HG03280 (cell line): ENCODE data around the gene SLC6A11.

Source experiments
- ATAC-seq: cut with Tn5 transposase; IDR thresholded peaks from one replicate; pipeline ENCODE4 v1.9.1; 2021; ENCODE audit warnings: mild to moderate bottlenecking, moderate library complexity; ENCODE audit not compliant: unreplicated experiment

The SLC6A11 gene

DNA sequence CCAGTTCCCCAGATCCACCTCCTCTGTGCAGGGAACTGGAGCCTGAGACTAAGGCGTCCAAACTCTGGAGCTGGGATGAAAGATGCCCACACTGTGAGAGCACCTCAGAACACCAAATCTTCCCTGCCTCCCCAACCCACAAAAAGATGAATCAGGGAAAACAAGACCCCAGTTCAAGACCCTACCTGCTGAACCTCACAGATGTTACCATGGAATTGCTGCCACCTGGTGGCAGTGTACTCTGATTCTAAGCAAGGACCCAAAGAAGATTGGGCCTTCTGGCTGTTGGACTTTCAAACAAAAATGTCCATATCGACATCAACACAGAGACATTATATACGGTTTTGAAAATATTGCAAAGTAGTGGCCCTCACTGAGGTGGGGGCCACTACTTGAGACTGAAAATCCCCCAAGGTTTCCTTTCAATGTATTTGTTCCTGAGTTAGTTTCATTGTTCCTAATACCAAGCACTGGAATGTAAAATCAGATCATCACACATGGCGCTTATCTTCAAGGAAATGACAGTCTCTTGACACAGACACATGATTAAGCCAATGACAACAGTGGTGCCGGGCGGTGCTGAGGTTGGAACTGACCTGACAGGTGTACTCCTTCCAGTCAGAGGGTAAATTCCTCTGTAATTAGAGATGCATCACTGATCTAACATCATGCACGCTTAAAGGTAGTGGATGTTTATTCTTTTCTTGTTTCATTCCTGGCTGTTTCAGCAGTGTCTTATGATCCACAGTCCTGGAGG lies 67.6 kb downstream of the SLC6A11 start:
- ATAC-seq: no peak

DNA sequence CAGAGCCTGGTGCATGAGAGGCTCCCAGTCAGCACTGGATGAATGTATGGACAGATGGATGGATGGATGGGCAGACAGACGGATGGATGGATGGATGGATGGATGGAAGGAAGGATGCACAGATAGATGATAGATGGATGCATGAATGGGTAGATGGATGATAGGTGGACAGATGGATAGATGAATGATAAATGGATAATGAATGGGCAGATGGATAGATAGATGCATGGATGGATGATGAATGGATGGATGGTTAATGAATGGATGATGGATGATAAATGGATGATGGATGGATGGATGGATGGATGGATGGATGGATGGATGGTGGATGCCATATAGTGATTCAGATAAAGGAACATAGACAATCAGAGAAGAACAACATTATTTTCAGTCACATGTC lies 71.0 kb downstream of the SLC6A11 start:
- no peak for ATAC-seq

DNA sequence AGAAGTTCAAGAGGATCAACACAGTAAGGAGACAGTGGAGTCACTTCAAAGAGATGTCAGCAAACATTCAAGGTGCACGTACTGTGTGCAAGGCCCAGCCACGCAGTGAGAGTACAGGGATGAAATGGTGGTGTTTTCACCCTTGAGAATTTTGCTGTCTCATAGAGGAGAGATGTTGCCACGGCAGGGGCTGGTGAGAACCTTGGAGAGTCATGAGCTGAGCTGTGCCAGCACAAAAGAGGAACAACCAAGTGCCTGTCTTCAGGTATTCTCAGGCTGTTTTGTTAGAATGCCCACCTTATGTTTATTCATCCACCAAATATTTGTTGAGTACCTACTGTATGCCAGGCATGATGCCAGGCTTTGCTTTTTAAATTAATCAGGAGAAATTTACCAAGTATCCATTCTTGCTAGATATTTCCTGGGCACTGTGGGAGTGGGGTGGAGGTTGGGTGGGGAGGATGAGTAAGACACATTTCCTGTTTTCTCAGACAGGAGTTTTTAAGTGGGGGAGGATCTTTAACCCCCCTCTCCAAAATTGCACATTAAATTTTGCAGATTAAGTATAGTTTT lies 72.6 kb downstream of the SLC6A11 start:
- ATAC-seq: no peak

DNA sequence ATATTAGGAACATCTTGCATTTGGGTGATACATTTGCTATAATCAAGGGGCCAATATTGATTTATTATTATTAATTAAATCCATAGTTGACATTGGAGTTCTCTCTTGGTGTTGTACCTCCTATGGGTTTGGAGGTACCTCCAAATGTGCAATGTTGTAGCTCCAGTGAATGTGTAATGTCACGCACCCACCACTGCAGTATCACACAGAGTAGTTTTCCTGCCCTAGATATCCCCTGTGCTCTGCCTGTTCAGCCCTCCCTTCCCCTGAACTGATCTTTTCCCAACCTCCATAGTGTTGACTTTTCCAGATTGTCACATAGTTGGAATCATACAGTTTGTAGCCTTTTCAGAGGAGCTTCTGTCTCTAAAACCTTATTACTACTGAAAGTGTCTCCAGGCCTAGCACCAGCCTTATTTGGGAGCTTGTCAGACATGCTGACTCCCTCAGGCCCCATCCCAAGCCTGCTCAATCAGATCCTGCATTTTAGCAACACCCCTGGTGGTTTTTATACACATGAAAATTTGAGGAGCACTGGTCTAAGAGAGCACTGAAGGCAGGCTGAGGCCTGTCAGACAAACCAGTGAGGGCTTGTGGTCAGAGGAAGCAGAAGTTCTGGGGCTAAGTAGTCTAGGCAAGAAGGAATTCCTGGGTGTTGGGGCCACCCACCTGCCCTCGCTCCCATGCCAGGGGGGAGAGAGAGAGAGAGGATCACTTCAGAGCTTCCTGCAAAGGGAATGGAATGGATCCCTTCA lies 73.4 kb downstream of the SLC6A11 start:
- no peak for ATAC-seq

DNA sequence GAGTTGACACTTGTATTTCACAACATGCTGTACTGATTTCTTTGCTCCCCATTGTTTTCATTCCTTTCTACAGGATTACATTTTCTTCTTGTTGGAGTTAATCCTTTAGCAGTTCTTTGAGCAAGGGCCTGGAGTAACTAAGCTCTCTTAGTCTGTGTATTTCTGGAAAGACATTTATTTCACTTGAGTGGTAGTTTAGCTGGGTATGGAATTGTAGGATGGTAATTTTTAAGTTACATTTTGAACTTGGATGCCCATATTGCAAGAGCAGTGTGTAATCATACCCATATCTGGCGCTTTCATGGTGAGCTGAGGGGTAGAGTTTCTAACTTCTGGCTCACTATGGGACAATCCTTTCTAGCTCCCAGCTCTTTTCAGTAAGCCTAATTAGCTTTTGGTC lies 74.6 kb downstream of the SLC6A11 start:
- no peak for ATAC-seq

DNA sequence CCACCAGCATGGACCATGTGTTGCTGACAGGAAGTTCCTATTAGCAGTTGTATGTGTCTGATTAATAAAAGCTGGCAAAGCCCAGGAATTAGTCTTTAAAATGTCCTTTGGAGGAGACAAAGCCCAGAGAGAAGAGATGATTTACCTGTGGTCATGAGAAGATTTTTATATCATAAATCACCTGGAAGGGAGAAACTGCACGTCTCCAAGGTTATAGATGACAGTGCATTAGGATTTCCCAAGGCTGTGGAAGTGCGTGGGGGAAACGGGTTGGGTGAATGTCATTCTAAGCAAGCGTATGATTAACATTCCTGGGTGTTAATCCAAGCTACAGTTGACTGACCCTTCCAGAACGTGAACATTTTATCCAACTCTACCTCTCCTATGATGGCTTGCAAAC lies 76.6 kb downstream of the SLC6A11 start:
- no peak for ATAC-seq

DNA sequence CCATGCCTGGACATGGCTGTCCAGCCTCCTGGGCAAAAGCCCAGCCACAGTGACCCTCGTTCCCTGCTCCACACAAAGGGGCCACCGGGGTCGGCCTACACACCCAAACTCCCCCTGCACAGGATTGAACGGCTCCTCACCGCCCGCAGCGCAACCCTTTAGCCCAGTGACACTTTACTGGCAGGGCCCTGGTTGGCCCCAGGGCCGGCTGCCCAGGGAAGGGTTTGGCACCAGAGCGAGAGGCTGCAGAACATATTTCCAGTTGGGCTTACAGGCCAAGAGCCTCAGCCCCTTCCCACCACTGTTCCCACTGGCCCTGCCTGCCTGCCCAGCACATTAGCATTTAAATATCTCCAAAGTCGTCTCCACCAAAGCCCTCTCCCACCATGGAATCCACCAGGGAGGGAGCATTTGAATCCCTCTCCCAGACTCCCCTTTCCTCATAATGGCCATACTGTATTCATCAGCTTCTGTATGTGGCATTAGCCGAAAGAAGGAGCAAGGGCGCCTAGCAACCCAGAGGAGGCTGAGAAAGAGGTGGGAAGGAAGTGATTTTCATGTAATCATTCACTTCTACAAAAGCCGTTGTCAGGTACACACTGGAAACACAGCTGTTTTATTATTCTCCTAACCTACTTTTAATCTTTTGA lies 85.4 kb downstream of the SLC6A11 start:
- ATAC-seq: no peak

DNA sequence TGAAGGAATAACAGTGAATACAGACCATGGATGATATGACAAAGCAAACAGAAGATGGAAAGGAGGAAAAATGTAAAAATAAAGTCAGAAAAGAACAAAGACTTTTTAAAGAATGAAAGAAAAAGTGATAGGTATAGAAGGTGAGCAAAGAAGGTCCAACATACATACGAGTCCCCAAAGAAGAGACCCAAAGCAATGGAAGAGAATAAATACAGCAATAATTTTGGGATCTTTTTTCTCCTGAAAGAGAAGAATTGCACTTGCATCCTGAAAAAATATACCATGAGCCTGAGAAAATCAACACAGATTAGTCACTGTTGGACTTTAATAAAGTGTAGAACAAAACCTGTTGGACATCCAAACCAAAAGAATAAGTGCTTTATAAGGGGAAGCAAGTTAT lies 91.2 kb downstream of the SLC6A11 start:
- no peak for ATAC-seq

DNA sequence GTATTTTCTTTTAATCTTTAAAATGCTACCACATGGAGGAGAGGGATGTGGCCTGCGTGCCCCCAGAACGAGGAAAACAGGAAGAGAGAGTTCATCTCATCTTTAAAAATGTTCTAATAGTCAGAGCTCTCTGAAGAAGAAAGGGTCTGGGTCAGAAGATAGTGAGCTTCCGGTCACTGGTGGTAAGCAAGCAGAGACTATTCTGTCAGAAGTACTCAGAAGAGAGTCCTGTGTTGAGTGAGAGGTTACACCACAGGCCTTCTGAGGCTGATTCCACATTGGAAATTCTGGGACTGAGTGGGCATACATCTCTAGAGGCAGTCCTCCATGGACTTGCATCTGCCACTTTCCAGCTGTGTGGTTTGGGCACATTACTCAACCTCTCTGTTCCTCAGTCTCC lies 94.3 kb downstream of the SLC6A11 start:
- no peak for ATAC-seq

DNA sequence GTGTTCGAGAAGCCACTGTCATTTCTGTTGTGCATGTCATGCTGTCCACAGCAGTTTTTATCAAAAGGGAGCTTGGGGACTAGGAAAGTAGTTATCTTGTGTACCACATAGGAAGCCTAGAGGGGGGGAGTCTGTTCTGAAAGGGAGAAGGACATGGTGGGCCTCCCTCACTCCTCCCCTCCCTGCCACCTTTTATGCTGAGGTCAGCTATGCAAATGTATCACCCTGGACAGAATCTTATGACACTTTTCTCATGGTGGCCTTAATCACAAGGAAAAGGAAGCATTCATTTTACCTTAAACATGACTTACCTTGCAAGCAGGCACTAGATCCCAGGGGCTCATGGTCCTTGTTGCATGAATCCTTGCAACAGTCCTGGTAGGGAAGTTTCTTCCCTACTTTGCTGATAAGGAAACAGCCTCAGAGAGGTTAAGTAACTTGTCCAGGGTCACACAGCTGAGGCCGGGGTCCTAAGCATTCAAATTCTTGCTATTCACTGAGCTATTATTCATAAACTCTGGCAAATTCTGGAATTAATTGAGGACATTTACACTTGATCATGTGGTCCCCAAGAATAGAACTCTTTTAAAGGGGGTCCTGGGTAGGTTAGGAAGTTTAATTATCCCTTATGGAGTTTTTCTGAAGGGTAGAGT lies 95.4 kb downstream of the SLC6A11 start:
- ATAC-seq: no peak

DNA sequence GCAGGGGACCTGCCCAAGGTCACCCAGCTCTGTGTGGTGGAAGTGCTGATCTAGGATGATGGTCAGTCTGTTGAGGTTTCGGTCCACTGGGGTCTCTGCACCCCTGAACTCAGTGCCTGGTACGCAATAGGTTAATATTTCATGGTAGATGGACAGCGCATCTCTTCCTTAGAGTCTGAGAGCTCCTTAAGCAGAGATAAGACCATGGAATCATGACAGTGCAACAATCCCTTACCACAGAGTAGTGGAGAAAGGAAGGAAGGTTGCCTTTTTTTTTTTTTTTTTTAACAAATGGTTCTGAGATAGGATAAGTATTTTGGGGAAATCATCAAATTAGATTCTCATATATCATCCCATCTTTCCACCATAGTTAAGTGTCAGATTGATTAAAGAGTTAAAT lies 96.8 kb downstream of the SLC6A11 start:
- ATAC-seq: no peak

DNA sequence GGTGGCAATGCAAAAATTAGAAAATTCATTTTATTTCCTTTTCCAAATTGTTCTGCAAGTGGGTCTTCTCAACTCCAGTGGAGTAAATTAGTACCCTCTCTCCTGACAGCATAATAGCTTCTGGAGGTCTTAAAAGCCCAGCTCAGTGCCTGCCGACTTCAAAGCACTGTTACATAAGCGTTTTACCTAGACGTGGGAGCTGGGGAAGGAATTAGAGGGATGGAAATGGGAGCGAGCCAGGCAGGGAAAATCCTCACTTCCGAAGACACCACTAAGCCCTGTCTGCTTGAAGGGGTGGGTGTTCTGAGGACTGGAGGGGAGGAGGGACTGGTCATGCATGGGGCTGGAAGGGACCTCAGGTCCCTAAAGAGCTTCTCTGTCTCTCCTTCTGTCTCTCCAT lies 99.3 kb downstream of the SLC6A11 start:
- no peak for ATAC-seq

DNA sequence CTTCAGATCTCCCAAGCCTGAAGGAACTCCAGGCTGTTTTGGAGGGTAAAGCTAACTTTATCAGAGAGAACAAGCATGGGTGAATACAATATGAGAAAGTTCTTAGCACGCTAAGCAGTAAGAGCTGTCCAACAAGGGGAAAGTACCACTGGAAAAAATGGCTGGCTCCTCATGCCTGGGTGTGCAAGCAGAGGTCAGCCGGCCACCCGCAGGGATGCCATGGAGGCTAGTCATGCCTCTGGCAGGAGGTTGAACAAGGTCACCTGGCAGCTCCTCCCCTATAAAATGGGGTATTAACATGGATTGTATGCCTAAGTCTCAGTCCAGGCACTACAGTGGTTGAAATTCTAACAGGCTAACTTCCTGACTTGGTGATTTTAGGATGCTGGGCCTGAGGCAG lies 101.1 kb downstream of the SLC6A11 start:
- ATAC-seq: no peak

DNA sequence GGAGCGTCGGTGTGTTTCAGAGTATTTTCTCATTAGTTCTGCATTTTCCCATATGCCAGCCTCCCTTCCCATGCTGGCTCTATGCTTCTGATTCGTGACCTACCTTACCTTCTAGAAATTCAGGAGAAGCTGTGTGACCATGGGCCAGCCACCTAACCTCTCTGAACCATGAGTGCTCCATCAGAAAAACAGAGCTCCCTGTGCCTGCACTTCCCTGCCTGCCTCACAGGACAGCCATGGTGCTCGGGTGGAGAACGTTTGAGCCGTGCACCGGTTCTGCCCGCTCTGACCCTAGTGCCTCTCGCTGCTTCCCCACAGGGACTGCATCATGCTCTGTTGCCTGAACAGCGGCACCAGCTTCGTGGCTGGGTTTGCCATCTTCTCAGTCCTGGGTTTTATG lies 102.0 kb downstream of the SLC6A11 start:
- ATAC-seq: no peak

DNA sequence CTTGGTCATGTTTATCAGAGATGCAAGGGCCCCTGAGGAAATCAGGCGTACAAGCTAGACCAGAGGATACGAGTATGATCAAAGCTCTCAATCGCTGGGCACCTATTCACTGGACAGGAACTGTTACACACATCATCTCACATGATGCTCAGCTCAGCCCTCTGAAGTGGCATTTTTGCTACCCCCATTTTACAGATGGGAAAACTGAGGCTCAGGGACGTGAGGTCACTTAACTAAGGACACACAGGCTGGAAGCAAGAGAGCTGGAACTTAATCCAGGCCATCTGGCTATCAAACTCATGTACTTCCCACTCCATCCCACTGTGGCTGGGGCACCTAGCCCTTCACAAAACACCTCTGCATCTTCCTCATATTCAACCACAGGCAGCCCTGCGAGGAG lies 103.6 kb downstream of the SLC6A11 start:
- no peak for ATAC-seq

DNA sequence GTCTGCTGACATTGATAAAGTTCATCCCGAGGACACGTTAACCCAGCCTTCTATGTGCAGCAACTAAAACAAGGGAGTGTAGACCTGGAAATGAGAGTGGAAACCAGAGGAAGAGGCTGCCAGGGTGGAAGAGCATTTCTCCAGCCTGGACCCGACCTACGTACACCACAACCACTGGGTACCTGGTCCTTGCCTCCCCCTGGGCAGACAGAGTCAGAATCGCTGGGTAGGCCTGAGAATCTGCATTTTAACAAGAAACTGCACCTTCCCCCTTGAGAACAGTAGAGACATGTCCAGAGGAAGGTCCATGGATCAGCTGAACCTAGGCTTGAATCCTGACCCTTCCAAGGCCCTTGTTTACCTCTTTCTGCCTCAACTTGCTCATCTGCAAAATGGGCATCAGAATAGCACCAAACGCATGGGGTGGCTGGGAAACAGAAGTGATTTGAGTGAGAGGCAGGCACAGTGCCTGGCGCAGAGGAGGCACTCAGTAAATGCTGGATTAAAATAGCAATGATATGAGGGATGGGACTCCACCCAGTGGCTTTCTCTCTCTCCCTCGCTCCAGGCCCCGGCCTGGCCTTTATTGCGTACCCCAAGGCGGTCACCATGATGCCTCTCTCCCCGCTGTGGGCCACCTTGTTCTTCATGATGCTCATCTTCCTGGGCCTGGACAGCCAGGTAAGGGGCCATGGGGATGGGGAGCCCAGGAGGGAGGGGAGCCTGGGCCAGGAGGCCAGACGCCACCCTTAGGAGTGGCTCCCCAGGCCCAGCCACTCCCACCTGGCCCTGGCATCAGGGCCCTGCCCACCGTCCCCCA lies 109.6 kb downstream of the SLC6A11 start:
- no peak for ATAC-seq

DNA sequence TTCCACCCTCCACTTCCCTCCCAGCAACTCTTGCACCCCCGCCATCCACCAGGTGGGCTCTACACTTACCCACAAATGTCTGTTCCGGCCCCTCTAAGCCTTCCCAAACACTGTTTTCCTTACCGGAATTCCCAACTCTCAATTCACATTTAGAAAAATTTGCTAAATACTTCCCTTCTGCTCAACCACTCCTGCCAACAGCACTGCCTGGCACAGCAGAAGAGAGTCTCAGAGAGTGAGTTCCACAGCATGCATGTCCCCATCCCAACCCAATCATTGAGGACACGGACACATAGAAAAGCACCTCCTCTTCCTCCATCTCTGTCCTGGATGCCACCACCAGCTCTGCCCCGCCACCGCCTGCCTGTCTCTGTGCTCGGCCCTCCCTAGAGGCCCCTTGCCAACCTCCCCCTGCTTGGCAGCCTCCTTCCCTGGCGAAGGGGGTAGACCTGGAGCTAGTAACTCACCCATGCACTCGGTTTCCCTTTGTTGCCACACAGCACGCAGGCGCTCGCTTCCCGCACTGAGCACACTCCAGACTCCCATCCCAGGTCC lies 110.3 kb downstream of the SLC6A11 start:
- no peak for ATAC-seq

DNA sequence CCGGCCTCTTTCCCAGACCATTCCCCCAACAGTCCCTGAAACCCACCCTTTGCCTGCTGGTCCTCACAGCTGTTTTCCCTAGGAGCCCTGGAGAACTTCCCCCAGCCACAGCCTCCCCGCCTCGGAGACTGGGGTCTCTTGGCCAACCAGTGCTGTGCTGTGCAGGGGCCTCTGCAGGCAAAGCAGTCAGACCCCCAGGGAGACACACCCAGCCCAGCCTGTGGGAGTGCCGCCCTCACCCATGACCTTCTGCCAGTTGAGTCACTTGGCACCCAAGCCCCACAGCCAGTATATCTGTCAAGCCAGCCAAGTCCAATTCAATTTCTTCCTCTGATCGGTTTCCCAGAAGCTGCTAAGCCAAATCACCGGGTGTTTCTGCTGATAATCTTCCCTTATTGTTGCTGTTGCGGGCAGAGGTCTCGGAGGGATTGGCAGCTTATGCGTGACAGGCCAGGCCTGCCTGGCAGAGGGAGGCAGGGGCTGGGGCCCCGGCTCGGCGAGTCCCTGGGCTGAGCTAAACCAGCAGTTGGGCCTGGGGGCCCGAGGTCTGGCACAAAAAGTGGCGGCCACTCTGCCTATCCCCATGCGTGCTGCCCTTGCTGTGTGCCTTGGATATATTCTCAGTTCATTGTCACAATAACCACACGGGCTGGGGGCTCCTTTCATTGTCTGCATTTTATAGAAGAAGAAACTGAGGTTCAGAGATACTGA lies 110.9 kb downstream of the SLC6A11 start:
- no peak for ATAC-seq

DNA sequence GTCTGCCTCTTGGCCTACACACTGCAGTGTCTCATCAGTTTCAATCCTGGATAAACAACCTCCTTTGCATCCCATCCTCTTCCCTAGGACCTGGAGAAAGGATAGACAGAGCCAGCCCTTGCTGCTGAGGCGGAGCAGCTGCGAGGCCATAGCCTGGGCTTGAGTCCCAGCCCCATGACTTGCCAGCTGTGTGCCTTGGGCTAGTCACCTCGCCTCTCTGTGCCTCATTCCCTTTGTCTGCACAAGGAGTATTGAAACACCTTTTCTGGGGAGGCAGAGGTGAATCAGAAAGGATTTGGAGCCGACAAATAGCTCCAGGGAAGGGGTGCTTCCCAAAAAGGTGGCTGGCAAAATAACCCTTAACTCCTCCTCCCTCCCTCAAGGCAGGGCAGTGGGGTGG lies 111.5 kb downstream of the SLC6A11 start:
- no peak for ATAC-seq
